ENCODE results near the gene FGFRL1. TPM values are rescaled to one million over a fixed set of nuclear protein-coding genes. Genes with fewer than 3 reads are reported as not detected.

The FGFRL1 gene
- total and polyA plus RNA-seq, 2 of the 13 experiments (the other 11 are each of a cell fraction or from before 2014, with no cell fraction given) = 19.1 to 30.6 TPM

DNA sequence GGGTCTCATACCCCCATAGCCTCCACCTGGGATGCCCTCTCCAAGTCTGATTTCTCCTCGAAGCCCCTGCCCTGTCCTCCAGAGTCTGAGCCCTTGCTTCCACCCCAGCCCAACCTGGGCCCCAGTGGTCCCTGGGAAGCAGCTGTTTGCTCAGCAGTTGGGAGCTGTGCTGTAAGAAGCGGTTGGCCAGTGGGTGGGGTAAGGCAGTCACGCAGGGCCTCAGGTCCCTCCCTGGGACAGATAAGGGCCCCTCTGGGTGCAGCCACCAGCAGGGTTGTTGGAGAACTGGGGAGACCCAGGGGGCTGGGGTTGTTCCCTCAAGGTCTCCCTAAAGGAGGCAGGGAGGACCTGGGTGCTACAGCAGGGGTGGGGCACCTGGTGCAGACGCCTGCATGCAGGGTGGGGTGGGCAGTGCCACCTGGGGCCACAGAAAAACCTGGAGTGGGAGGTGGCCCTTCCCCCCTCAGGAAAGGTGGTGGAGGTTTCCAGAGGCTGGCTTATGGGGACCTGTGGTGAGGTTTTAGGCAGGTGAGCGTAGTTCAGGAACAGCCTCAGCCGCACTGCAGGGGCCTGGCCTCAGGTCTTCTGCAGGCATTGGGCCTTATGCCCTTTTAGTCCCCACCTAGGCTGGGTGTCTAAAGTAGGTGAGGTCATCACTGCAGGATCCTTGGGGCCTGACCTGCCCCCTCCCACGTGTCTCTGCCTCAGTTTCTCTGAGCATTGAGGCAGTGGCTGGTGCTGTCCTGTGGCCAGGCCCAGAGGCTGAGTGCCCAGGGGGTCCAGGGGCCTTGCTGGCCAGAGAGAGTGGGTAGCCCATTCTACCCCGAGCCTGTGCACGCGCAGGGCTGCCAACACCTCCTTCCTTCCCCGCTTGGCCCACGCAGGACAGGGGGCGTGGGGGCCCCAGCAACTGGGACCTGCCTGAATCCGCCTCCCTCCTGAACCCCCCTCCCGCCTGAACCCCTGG is 15.1 kb upstream of the FGFRL1 start (continued):
- TF ChIP-seq TCF12 (IDR thresholded peaks at IDR 0.05) = no peak
- TF ChIP-seq TCF12 (CRISPR knock-in tag; IDR thresholded peaks at IDR 0.05) = no peak
- TF ChIP-seq, protein P1, sequence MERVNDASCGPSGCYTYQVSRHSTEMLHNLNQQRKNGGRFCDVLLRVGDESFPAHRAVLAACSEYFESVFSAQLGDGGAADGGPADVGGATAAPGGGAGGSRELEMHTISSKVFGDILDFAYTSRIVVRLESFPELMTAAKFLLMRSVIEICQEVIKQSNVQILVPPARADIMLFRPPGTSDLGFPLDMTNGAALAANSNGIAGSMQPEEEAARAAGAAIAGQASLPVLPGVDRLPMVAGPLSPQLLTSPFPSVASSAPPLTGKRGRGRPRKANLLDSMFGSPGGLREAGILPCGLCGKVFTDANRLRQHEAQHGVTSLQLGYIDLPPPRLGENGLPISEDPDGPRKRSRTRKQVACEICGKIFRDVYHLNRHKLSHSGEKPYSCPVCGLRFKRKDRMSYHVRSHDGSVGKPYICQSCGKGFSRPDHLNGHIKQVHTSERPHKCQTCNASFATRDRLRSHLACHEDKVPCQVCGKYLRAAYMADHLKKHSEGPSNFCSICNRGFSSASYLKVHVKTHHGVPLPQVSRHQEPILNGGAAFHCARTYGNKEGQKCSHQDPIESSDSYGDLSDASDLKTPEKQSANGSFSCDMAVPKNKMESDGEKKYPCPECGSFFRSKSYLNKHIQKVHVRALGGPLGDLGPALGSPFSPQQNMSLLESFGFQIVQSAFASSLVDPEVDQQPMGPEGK (CRISPR knock-in tag; IDR thresholded peaks at IDR 0.05) = 0 out of 2 replicates have a peak, but pooled peaks have one; percentile 11
- 0 out of 2 replicates have a peak, but pooled peaks have one; percentile 16 for TF ChIP-seq ZNF143 (CRISPR knock-in tag; IDR thresholded peaks at IDR 0.05)
- no peak for TF ChIP-seq ZNF883 (CRISPR knock-in tag; IDR thresholded peaks at IDR 0.05; ENCODE audit: not compliant biosample characterization)
- TF ChIP-seq ZNF709 (CRISPR knock-in tag; IDR thresholded peaks at IDR 0.05) = no peak
- no peak for TF ChIP-seq ZNF468 (CRISPR knock-in tag; IDR thresholded peaks at IDR 0.05)
- TF ChIP-seq BHLHE40 (IDR thresholded peaks at IDR 0.05; ENCODE audit: low read length) = no peak
- no peak for TF ChIP-seq ZFP82 (CRISPR knock-in tag; IDR thresholded peaks at IDR 0.05; ENCODE audit: borderline replicate concordance)
- no peak for TF ChIP-seq RBM39 (IDR thresholded peaks at IDR 0.05; ENCODE audit: low read depth, low read length, poor library complexity, severe bottlenecking)
- TF ChIP-seq, protein P2, sequence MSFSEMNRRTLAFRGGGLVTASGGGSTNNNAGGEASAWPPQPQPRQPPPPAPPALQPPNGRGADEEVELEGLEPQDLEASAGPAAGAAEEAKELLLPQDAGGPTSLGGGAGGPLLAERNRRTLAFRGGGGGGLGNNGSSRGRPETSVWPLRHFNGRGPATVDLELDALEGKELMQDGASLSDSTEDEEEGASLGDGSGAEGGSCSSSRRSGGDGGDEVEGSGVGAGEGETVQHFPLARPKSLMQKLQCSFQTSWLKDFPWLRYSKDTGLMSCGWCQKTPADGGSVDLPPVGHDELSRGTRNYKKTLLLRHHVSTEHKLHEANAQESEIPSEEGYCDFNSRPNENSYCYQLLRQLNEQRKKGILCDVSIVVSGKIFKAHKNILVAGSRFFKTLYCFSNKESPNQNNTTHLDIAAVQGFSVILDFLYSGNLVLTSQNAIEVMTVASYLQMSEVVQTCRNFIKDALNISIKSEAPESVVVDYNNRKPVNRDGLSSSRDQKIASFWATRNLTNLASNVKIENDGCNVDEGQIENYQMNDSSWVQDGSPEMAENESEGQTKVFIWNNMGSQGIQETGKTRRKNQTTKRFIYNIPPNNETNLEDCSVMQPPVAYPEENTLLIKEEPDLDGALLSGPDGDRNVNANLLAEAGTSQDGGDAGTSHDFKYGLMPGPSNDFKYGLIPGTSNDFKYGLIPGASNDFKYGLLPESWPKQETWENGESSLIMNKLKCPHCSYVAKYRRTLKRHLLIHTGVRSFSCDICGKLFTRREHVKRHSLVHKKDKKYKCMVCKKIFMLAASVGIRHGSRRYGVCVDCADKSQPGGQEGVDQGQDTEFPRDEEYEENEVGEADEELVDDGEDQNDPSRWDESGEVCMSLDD (CRISPR knock-in tag; IDR thresholded peaks at IDR 0.05; ENCODE audit: borderline replicate concordance) = no peak
- TF ChIP-seq JUNB (CRISPR knock-in tag; IDR thresholded peaks at IDR 0.05; ENCODE audit: borderline replicate concordance) = no peak
- TF ChIP-seq, protein P3, sequence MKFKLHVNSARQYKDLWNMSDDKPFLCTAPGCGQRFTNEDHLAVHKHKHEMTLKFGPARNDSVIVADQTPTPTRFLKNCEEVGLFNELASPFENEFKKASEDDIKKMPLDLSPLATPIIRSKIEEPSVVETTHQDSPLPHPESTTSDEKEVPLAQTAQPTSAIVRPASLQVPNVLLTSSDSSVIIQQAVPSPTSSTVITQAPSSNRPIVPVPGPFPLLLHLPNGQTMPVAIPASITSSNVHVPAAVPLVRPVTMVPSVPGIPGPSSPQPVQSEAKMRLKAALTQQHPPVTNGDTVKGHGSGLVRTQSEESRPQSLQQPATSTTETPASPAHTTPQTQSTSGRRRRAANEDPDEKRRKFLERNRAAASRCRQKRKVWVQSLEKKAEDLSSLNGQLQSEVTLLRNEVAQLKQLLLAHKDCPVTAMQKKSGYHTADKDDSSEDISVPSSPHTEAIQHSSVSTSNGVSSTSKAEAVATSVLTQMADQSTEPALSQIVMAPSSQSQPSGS (CRISPR knock-in tag; IDR thresholded peaks at IDR 0.05) = no peak
- no peak for TF ChIP-seq ELK4 (CRISPR knock-in tag; IDR thresholded peaks at IDR 0.05; ENCODE audit: borderline replicate concordance)
- no peak for TF ChIP-seq TFDP2 (CRISPR knock-in tag; IDR thresholded peaks at IDR 0.05)
- TF ChIP-seq, protein P4, sequence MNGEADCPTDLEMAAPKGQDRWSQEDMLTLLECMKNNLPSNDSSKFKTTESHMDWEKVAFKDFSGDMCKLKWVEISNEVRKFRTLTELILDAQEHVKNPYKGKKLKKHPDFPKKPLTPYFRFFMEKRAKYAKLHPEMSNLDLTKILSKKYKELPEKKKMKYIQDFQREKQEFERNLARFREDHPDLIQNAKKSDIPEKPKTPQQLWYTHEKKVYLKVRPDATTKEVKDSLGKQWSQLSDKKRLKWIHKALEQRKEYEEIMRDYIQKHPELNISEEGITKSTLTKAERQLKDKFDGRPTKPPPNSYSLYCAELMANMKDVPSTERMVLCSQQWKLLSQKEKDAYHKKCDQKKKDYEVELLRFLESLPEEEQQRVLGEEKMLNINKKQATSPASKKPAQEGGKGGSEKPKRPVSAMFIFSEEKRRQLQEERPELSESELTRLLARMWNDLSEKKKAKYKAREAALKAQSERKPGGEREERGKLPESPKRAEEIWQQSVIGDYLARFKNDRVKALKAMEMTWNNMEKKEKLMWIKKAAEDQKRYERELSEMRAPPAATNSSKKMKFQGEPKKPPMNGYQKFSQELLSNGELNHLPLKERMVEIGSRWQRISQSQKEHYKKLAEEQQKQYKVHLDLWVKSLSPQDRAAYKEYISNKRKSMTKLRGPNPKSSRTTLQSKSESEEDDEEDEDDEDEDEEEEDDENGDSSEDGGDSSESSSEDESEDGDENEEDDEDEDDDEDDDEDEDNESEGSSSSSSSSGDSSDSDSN (CRISPR knock-in tag; IDR thresholded peaks at IDR 0.05) = 0 out of 2 replicates have a peak, but pooled peaks have one; percentile 0

Measured in HepG2 (cell line).